ENCODE measurements around the gene TMEFF2.

Gene TMEFF2

DNA sequence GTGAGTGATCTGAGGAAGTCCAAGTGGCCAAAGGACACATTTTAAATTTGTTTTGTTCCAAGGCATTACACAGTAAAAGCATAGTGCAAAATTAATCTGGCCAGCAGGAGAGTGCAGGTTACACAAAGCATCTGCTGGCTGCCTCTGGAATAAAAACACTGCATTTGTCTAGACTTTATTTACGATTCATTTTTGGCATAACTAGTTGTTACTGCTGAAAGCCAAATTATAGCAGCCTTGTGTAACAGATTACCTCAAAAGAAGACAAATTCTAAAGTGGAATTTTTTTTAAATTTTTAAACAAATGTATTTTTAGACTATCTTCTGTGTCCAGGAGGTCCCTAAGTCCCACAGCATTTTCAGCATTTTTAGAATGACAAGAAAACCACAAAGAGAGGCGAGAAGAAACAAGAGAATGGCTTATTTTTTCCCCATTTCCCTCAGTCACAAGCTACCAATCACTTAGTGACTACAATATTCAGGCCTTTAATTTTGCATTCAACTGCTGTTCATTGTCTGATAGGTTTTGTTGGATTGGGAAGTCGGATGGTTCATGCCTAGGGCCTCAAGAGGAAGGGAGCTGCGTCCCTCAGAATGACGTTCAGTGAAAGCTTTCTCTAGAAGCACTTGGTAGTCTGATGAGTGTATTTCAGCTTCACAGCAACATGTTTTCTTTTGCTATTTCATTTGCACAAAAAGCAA is 46.0 kb downstream of the TMEFF2 start:
- FAIRE-seq (no peak), DNase-seq (ENCODE audit: insufficient read length, low spot score) (no peak)
- TF ChIP-seq, protein P1, sequence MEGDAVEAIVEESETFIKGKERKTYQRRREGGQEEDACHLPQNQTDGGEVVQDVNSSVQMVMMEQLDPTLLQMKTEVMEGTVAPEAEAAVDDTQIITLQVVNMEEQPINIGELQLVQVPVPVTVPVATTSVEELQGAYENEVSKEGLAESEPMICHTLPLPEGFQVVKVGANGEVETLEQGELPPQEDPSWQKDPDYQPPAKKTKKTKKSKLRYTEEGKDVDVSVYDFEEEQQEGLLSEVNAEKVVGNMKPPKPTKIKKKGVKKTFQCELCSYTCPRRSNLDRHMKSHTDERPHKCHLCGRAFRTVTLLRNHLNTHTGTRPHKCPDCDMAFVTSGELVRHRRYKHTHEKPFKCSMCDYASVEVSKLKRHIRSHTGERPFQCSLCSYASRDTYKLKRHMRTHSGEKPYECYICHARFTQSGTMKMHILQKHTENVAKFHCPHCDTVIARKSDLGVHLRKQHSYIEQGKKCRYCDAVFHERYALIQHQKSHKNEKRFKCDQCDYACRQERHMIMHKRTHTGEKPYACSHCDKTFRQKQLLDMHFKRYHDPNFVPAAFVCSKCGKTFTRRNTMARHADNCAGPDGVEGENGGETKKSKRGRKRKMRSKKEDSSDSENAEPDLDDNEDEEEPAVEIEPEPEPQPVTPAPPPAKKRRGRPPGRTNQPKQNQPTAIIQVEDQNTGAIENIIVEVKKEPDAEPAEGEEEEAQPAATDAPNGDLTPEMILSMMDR (IDR thresholded peaks at IDR 0.05; ENCODE audit: insufficient read depth, missing control alignments): no peak

DNA sequence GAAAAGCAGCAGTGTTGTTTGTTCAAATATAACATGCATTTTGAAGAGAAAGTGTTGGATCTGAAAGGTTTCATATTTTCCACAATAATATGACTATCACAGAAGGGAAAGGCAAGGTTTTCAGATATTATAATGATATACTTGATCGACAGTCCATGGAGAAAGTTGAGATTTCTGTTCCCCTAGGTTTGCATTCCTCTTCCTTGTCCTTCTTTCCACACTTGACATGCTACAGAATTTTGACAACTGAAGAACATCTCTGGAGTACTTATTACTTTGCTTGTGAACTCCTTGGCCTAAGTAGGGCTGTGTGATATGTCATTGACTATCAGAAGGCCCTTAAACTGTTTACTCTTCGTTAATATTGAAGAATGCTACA is 46.5 kb downstream of the TMEFF2 start:
- DNase-seq (ENCODE audit: insufficient read length, low spot score) (no peak), FAIRE-seq (no peak)
- TF ChIP-seq, protein P1 (IDR thresholded peaks at IDR 0.05; ENCODE audit: insufficient read depth, missing control alignments): no peak

DNA sequence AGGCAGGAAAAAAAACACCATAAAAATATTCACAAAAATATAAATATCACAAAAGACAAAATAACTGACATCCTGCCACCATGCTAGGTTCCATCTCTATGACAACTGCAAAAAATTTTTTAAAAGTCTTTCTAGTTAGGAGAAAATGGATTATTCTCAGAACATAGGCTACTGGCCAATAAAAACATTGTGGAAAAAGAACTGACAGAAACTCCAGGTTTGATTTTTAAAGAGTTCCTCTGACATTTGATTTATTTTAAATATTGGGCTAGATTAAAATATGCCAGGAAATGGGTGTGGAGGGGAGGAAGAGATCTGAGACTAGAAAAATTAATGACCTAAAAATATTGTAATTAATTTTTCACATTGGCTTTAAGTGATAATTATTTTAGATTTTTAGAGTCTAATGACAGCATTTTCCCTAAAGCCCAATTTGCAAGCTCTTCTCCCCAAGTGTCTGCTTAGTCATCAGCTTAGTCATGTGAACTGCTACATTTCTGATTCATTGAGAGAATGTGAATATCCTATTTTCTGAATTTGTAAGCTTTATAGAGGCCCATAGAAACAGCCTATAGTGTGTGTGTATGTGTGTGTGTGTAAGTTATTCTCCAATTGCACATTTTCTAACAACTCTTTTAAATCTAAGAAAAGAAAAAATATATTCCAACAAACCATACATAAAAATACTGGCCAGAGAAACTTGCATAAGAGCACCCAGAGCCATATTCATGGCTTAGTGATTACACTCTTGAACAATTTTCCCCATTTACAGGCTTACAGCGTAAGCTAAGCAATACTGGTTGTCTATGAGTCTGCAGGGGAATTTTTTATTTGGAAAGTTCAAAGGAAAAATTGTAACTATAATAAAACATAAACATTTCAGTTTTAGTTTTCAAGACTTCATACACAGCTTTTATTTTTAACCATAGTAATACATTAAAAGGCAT is 48.4 kb downstream of the TMEFF2 start:
- TF ChIP-seq, protein P1 (IDR thresholded peaks at IDR 0.05; ENCODE audit: insufficient read depth, missing control alignments): no peak
- FAIRE-seq: peak; percentile 53
- DNase-seq (ENCODE audit: insufficient read length, low spot score): no peak

DNA sequence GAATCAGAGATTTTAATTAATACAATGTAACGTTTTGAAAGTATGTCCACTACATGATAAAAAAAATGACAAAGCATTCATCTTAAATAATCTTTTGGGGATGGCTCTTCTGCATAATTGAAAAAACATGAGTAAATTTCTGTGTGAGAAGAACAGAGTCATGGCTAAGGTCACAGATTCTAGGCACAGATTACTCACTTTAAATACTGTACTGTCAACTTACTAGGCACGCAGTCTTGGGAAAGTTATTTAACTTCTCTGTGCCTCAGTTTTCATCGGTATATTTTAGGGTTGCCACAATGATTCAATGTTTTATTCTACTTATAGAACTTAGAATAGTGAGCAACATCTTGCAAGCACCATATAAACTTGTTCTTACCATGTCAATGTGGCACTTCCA is 49.2 kb downstream of the TMEFF2 start:
- DNase-seq (ENCODE audit: insufficient read length, low spot score) (no peak), FAIRE-seq (no peak)
- TF ChIP-seq, protein P1 (IDR thresholded peaks at IDR 0.05; ENCODE audit: insufficient read depth, missing control alignments): no peak

DNA sequence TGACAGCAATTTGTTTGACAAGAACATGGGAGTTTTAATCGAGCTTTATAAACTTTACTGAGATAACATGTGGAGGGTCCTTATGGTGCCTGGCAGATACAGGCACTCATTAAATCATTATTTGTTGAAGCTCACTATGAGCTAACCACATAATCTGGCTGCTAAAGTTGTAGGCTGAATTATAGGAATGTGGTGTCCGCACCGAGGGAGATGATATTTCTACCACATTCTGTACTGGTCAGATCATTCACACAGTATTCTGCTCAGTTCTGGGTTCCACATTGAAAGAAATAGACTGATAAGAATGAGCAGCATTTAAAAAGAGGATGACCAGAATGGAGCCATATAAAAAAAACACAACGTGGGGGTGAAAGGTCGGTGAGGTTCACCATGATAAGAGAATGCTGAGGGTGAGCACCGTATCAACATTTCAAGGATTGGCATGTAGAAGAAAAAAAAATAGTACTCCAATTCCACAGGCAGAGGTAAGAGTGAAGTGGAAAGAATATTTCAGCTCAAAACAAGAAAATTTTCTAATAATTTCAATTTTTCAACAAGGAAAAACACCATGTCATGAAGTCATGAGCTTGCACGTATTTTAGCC is 54.4 kb downstream of the TMEFF2 start:
- FAIRE-seq (no peak), DNase-seq (ENCODE audit: insufficient read length, low spot score) (no peak)
- TF ChIP-seq, protein P1 (IDR thresholded peaks at IDR 0.05; ENCODE audit: insufficient read depth, missing control alignments): no peak

DNA sequence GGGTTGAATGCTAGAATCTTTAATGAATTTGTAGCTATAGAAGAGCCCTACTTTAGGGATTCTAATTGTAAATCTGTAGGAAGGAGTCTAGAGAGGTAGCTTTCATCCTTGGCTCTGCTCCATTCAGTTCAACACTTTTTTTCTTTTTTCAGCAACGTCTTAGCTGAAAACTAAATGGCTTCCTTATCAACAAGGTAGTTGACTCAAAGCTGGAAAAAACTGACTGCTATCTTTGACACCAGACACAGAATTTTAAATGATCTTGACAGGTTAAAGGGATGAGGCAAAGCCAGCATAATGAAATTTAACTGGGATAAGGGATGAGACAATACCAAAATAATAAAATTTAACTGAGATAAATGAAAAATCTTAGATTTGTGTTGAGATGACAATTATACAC is 54.9 kb downstream of the TMEFF2 start:
- FAIRE-seq (no peak), DNase-seq (ENCODE audit: insufficient read length, low spot score) (no peak)
- TF ChIP-seq, protein P1 (IDR thresholded peaks at IDR 0.05; ENCODE audit: insufficient read depth, missing control alignments): no peak
